Urothelium cell line (cell line): ENCODE results near the gene FKRP.
A peak's percentile ranks its signal among the peaks of the same experiment; 100 is the strongest.
"Not testable (repeated sequence)": the region's sequence is repeated elsewhere in the genome, so short reads cannot be mapped to it uniquely, and the experiment has no call there.

Experiments
- DNase-seq: peaks from one replicate; pipeline ENCODE4 v3.0.0; 2011; ENCODE audit warnings: low spot score, mixed read lengths
- FAIRE-seq: peaks from 2 replicates; lab custom pipeline; 2011; peaks lifted over from hg19 to GRCh38; lab: Jason Lieb, UNC

FKRP gene, protein sequence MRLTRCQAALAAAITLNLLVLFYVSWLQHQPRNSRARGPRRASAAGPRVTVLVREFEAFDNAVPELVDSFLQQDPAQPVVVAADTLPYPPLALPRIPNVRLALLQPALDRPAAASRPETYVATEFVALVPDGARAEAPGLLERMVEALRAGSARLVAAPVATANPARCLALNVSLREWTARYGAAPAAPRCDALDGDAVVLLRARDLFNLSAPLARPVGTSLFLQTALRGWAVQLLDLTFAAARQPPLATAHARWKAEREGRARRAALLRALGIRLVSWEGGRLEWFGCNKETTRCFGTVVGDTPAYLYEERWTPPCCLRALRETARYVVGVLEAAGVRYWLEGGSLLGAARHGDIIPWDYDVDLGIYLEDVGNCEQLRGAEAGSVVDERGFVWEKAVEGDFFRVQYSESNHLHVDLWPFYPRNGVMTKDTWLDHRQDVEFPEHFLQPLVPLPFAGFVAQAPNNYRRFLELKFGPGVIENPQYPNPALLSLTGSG

DNA sequence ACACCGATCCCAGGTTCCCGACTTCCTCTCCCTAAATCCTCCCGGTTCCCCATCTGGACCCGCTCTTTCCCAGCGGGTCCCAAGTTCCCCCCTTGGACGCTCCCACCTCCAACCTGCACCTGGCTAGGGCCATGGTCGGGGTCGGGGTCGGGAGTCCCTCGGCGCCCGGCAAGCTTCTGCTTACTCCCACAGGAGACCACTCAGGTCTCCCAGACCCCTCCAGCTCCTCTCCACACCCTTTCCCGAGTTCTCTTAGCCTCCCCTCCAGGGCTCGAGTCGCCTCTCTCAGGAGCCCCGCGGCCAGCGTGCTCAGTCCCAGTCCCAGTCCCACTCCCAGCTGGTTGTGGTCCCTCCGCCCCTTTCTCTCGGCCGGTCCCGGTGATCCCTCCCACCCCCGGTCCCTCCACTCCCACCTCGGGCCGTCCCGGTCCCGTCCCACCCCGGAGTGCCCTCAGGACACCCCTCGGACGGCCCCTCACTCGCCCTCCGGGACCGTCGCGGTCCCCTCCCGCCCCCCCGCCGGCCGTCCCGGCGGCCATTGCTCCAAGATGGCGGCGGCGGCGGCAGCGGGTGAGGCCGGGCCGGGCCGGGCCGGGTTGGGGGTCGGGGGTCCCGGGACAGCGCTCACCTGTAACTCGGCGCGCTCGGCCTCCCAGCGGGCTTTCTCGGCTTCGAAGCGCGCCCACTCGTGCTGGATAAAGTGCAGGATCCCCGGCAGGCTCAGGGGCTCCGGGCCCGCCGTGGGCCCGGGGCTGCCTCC, at the start of gene FKRP:
Gene FKRP, plus strand, starts transcription at position 537 of the 760 bp plus-strand sequence. CDS start 9,394 bp downstream, outside the sequence.
- DNase-seq: peak; percentile 59

DNA sequence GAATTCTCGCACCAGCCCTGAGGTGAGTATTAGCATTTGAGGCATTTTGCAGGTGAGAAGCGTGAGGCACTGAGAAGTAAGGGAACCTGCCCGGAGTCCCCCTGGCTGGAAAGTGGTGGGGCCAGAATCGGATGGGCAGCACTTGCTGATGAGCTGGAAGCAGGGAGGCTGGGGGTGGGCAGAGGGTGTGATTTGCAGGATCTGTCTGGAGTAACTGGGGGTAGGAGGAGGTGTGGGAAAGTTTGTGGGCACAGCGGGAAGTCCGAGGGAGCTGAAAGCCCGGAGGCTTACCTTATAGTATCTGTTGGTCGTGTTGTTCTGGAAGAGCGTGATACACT, 49.0 kb upstream of the FKRP start:
- no peak for FAIRE-seq
- DNase-seq: no peak

More for the DNA sequence above, at the start of gene FKRP:
- FAIRE-seq: no peak

DNA sequence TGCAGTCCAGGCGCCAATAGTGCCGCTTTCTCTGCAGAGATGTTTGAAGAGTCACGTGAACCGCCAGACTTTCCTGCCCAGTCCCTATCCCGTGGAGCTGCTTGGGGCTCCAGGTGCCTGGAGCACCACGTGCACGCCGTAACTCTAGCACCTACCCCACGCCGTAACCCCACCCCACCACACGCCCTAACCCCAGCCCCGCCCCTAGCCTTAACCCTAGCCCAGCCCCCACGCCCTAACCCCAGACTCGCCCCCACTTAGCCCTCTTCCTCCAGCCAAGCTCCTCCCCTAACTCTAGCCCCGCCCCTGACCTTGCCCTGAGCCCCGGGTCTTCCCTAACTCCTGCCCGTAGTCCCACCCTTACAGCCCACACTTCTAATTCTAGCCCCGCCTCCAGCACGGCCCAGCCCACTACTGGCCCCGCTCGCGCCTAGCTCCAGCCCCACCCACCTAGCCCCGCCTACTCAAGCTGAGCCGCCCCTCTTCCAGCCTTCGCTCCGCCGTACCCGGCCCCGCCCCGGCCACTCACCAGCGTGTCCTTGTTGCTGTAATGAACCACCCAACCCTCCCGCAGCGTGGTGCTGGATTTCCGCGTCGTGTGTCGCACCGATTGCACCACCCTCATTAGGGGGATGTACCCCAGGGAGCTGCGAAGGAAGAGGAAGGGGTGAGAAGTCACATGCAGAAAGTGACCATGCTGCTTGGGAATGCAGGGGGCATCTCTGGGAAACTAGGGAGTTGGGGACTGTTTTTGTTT, 48.5 kb upstream of the FKRP start:
- no peak for FAIRE-seq

DNA sequence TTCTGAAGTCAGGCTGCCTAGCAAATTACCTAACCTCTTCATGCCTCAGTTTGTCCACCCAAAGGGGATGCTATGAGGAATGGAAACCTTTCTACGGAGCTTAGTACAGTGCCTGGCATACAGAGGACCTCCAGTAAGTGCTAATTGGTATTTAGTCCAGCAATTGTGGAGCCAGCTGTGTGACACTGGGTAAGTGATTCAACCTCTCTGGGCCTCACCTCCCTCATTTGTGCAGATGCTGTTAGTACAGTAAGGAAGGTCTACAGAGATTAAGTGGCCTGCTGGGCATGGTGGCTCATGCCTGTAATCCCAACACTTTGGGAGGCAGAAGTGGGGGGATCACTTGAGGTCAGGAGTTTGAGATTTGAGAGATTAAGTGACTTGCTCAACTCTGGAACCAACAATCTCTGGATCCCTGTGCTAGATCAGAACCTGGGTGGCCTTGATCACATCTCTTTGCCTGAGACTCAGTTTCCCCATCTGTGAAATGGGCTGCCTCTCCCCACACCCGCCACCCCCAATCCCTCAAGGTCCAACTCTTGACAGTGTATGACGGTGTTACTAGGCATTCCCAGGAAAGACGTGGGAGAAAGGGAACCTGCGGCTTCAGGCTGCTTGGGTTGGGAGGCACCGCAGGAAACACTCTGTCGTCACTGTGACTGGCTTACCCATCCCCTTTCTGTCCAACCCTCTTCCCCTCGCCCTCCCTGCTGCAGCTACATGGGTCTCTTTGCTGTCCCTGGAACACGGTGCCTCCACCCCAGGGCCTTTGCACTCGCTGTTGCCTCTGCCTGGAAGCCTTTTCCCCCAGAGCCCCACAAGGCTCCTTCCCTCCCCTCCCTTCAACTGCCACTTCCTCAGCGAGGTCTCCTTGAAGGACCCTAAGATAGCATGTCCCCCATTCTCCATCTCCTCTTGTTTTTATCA, 47.2 kb upstream of the FKRP start:
- FAIRE-seq (no peak), DNase-seq (no peak)

More for the DNA sequence above, 48.5 kb upstream of the FKRP start:
- DNase-seq: no peak

DNA sequence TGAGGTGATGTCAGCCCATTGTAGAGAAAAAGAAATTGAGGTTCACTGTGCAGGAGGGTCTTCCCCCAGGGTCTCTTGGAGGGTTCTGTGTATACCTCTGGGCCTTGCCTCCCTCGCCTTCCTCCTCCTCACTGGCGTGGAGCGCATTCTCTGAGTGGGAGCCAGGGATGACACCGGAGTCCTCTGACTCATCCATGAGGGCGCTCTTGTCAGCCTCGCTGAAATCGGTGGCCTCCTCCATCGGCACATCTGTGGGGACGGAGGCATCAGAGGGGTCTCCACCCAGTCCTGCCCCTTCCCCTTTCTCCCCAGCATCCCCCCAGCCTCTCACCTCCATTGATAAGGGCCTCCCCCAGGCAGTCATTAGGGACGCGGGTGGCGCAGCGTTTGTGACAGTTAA, 45.2 kb upstream of the FKRP start:
- DNase-seq (no peak), FAIRE-seq (no peak)

DNA sequence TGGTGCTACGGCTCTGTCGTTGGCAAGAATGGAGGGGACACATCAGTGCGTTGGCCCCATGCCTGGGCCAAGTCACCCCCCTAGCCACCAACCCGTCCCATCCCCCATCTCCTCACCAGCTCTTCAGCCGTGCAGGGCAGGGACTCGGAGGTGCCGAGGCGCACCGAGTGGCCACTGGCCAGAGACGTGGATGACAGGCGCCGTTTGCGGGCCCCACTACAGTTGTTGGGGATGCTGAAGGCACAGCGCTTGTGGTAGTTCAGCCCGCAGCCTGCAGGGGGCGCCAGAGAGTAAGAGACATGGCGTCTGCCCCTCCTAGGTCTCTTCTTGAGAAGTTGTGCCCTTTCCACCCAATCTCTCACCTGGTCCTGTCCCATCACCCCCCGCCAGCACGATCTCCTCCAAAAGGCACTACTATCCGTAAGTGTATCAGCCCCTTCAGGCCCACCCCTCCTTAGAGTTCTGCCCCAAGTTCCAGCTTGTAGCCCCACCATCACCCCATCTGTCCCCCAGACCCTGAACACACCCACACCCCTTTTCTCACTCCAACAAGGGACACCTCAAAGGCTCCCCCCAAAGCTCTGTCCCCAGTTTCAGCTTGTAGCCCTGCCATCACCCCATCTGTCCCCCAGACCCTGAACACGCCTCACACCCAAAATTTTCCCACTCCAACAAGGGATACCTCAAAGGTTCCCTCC, 41.3 kb upstream of the FKRP start:
- FAIRE-seq: no peak
- DNase-seq: peak; percentile 78

DNA sequence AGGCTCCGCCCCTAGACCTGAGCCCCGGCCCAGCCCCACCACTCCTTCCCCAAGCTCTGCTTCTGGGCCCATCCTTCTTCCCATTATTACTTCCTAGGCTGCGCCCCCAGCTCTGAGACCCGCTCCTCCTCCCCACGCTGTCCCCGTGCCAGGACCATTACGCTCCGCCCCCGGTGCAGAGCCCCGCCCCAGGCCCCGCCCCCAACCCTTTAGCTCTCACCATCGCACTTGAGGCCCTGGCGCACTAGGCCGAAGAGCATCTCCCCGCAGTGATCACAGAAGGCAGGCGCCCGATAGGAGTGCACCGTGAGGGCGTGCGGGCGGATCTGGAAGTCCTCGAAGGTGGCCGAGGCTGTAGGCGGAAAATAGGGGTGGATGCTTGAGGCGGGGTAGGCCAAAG, 35.2 kb upstream of the FKRP start:
- no peak for FAIRE-seq
- no peak for DNase-seq

DNA sequence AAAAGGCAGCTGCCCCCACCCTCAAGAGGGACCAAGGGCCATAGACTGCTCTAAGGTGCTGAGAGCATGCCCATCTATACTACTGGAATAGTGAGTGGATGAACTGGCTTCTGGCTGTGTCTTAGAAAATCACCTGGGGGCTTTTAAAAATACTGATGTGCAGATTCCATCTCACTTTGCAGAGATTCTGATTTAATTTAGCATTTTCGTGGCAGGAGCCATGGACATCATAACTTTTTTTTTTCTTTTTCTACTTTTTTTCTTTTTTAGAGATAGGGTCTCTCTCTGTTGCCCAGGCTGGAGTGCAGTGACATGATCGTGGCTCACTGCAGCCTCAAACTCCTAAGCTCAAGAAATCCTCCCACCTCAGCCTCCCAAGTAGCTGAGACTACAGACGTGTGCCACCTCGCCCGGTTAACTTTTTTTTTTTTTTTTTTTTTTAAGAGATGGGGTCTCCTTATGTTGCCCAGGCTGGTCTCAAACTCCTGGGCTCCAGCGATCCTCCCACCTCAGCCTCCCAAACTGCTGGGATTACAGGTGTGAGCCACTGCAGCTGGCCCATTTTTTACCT, 33.0 kb upstream of the FKRP start:
- FAIRE-seq, DNase-seq: not testable (repeated sequence)

DNA sequence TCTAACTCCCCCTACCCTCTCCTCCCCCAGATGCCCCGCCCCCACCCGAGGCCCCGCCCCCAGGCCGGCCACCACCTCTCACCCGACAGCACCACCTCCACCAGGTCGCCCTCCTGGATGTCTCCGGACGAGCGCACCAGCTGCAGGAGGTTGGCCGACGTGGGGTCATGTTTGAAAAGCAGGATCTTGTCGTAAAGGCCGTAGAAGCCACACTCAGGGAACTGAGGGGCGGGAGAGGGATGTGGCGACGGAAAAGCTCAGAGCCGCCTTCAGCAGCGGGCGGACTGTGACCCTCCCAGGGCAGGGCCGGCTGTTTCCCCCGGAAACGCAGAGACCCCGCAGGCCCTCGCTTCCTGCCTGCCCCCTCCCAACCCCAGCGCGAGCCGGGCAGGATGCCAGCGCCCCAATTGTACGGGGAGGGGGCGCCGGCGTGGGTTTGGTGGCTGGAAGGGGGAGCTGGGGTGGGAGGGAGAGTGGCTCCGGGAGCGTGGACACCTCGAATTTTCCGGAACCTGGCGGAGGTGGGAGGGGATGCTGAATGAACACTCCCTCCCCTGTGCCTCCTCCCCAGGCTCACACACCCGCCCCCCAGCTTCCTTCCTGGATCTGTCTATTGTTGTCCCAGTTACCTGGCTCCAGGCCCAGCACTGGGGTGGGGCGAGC, 31.9 kb upstream of the FKRP start:
- FAIRE-seq (no peak), DNase-seq (peak; percentile 95)

DNA sequence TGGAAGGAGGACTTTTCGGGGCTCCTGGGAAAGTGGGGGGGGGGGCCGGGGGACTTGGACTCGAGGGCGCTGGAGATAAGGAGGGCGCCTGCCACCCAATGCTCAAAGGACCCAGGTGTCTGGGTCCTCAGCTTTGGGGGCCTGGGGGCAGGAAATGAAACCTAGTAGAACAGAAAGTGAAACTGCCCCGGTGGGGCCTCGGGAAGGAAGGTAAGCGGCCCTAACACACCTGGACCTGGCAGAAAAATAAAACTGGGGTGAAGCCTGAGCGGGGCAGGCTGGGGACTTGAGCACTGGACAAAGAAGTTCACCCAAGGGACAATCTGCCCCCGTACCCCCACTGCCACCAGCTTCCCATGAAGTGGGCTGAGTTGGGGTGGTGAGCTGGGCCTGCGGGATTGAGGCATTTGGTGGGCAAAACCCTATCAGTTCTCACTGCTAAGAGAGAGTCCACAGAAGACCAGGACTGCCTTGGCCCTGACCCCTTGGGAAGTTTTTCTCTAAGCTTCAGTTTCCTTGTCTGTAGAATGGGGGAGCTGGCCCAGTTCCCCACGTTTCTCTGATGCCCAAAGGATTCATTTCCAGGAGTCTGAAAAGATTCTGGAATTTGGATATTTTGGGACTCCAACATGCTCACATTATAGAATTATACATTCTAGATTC, 31.3 kb upstream of the FKRP start:
- DNase-seq (no peak), FAIRE-seq (no peak)

DNA sequence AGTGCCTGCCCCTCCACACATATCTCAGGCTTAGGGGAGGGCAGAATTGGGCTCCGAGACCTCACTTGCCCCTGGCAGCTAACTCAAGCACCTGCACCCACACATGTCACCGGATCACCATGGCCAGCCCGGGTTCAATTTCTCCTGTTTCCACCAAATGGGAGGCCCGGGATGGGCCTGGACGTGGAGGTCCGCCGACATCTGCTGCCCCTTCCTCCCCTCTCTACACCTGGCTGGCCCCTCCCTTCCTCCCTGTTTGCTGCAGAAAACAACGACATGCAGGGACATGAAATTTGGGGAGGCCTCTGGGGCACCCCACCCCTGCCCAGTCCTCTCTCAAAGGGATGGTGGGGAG, 30.3 kb upstream of the FKRP start:
- no peak for FAIRE-seq
- DNase-seq: no peak

DNA sequence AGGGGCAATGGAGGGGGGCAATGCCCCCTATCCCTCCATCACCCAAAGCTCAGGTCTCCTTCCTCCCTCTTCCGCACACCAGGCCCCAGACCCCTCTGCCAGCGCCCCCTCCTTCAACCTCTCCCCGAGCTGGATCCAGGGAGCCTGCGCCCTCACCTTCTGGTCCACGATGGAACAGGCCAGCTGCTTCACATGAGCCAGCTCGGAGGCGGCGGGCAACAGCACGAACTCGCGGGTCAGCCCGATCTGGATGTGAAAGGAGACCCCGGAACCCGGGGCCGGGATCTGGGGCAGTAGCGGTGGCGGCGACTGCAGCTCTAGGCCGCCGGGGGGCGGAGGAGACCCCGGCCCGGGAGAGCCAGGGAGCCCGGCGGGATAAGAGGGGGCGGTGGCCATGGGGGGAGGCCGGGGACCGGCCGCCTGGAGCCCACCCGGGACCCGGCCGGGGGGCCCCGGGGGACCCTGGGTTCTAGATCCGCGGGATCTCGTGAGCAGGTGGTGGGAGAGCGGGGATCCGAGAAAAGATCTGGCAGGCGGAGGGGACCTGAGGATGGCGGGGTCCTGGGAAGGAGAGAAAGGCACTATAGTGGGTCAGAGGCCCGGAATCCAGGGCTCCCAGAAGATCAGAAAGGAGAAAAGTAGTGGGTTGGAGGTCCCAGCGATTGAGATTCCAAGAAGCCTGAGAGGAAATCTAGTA, 29.7 kb upstream of the FKRP start:
- FAIRE-seq: no peak

DNA sequence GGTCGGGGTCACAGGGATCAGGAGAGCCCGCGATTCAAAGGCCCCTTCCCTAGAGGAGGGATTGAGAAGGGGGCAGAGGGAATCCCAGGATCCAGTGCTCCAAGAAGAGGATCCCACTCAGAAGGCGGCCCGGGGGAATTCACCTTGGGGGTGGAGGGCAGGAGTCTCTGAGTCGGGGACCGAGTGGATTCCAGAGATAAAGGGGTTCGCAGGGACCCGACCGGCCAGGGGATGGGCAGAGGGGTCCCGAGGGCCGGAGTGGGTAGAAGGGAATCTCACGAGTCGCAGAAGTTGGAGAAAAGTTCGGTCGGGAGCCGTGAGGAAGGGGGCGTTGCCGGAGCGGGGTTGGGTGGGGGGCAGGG, 29.2 kb upstream of the FKRP start:
- DNase-seq (no peak), FAIRE-seq (no peak)

More for the DNA sequence above, 29.7 kb upstream of the FKRP start:
- DNase-seq: no peak

DNA sequence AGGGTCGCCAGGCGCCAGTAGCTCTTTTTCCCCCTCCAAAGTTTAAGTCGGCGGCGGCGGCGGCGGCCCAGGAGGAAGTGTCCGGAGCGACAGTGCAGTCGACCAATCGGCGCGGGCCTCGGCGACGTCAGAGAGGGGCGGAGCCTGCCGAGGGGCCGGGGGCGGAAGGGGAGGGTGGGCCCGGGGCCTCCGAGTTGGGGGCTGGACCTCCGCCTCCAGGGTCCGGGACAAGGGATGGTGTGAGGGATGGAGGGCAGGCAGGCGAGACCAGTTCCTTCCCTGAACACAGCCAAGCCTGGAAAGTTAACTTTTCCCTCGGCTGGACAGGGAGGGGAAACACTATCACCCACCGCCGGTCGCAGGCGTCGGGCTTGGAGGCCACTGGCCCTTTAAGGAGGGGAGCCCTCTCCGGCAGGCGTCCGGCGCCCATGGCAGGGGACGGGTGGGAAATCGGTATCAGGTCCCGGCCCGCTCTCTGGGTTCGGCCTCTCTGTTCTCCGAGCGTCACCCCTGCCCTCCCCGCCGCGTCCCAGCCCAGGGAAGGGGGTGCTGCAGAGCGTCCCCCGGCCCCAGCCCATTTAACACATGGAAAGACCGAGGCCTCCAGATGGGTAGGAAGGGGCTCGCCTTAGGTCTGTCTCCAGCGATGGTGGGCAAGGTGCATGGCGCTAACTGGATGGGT, 28.7 kb upstream of the FKRP start, which contains the start of gene PRKD2:
Gene PRKD2, minus strand, starts transcription at position 81 of the 682 bp plus-strand sequence. CDS start 744 bp downstream, outside the sequence.
- FAIRE-seq: no peak
- DNase-seq: peak; percentile 95

DNA sequence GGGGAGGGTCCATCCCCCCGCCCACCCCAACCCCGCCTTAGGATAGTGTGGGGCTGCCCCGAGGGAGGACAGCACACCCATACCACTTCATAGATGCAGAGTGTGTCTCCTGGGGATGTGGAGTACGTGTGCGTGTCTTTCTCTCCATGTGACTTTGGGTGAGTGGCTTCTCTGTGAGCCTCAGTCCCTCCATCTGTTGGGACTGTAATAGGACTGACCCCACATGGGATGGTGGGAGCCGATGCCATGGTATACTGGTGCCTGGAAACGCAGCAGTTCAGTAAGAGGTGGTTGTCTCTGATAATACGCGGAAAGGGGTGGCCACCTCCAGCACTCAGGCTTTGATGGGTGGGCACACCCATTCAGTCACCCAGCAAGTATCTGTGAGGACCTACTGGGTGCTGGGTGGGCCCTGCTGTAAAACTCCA, 28.1 kb upstream of the FKRP start:
- no peak for DNase-seq
- FAIRE-seq: no peak

DNA sequence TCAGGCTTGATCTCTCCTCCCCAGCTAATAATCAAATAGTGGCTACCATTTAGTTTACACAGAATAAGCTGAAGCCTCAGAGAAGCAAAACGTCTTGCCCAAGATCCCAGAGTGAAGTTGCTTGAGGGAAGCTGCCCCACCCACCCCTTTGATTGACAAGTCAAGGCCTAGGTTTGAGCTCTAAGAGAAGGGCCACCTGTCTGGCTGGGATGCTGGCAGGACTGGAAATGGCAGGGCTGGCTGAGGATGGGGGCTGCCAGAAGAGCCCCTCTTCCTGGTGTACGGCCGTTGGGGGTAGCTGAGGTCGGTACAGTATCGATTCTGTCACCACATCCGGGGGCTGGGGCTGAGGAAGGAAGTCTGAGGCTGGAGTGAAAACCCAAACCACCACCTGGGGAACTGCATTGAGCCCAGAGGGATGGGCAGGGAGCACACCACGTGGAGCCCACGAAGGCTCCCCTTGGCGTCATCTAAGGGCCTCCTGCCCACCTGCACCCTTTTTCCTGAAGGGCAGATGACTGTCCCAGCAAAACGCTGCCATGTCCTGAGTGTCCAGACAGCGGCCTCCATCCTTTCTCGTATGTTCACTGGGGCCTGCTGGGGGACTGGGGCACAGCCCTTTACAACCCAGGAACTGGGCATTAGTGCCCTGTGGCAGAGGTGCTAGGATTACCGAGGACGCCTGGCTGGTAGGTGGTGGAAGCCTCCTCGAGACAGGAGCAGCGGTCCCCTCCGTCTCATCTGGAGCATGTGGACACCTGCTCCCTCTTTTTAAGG, 27.5 kb upstream of the FKRP start:
- FAIRE-seq (no peak), DNase-seq (no peak)
